ENCODE results near the gene CPED1. TPM values are rescaled to one million over a fixed set of nuclear protein-coding genes. Genes with fewer than 3 reads are reported as not detected.

The CPED1 gene
- 1 to 10 TPM; 1.9 to 4.4 (median 3.7) TPM for total RNA-seq

DNA sequence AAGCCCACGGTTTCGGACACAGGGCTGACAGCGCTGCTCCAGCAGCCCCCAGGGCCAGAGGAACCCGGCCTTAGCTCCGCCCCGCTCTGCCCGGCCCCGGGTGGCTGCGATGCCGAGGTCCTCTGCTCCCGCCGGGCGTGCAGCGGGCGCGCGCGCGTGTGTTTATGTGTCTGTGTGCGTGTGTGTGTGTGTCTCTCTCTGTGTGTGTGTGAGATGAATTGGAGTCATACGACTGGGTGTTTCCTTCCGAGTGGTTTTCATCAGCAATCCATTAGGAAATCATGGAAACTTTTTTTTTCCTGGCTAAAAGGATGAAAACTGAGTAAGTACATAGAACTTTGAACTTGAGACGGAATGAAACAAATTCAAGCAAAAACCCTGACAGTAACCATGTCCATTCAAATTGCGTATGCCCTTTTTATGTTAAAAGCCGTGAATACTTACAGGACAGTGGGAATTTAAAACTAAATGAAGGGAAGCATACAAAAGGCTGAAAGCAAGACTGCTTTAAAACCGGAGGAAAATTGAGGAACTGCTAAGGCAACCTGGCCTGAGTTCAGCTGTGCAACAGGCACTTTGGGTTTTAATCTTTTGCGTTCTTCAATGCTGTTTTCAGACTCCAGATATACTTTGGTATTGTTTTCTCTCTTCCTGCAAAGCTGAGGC lies at the start of gene CPED1:
Gene CPED1 (plus strand): TSS at position 121 of the 666 bp plus-strand sequence. CDS start 911 bp downstream, outside the sequence.
- intact Hi-C loops (cut with DNase I; ENCODE audit: low total_unique reads) = loop anchor here (10.0 kb wide), 1 partner anchor 96 kb away; no protein-coding TSS in a partner anchor
- peak; percentile 70 to 92 for DNase-seq (ENCODE audit: low spot score in 2 of 2)
- TF ChIP-seq, protein P1, sequence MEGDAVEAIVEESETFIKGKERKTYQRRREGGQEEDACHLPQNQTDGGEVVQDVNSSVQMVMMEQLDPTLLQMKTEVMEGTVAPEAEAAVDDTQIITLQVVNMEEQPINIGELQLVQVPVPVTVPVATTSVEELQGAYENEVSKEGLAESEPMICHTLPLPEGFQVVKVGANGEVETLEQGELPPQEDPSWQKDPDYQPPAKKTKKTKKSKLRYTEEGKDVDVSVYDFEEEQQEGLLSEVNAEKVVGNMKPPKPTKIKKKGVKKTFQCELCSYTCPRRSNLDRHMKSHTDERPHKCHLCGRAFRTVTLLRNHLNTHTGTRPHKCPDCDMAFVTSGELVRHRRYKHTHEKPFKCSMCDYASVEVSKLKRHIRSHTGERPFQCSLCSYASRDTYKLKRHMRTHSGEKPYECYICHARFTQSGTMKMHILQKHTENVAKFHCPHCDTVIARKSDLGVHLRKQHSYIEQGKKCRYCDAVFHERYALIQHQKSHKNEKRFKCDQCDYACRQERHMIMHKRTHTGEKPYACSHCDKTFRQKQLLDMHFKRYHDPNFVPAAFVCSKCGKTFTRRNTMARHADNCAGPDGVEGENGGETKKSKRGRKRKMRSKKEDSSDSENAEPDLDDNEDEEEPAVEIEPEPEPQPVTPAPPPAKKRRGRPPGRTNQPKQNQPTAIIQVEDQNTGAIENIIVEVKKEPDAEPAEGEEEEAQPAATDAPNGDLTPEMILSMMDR (IDR thresholded peaks at IDR 0.05) = no peak
- no peak for TF ChIP-seq POLR2A (IDR thresholded peaks at IDR 0.05)
- H3K4me3 ChIP-seq (ENCODE audit: low read depth, poor library complexity, severe bottlenecking) = peak within 1 kb of the TSS; percentile 24
- 2 to 3% methylated on average over 19 to 21 of the region's 27 CpGs for WGBS, 2 donors

DNA sequence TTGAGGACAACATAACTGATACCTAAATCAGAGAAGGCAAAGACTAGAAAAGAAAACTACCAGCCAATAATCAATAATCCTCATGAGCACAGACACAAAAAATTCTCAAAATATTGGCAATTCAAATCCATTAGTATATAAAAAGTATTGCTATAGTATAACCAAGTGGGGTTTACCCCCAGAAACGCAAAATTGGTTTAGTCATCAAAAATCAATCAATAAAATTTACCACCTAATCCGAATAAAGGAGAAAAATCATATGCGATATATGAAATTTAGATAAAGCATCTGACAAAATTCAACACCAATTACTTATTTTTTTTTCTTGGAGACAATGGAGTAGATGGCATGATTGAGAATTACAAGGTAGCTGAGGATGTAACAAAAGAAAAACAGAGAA lies 49.2 kb upstream of the CPED1 start:
- intact Hi-C loops (cut with DNase I; ENCODE audit: low total_unique reads) = no loop called here

DNA sequence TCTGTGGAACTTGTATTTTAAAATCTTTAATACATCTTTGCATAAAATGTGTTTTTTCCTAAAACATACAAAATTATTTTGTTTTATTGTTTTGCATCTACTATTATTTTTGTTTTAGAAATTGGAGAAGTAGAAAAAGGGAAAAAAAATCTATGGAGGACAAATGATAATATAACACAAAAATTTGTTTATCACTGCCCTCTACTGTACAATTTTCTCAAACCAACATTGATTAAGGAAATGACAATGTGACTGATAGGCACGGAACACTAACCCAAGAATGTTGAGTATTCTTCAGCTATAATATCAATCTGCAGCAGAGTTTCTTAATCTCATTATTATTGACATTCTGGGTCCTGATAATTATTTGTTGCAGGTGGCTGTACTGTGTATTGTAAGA lies 47.4 kb upstream of the CPED1 start:
- DNase-seq (ENCODE audit: low spot score in 2 of 2) = no peak

More for the DNA sequence above, 49.2 kb upstream of the CPED1 start:
- TF ChIP-seq, protein P1 (IDR thresholded peaks at IDR 0.05) = no peak
- 63 to 92% methylated on average over 3 of the region's 3 CpGs for WGBS, 2 donors
- no peak for DNase-seq (ENCODE audit: low spot score in 2 of 2)
- H3K4me3 ChIP-seq (ENCODE audit: low read depth, poor library complexity, severe bottlenecking) = no peak overlapping the region

DNA sequence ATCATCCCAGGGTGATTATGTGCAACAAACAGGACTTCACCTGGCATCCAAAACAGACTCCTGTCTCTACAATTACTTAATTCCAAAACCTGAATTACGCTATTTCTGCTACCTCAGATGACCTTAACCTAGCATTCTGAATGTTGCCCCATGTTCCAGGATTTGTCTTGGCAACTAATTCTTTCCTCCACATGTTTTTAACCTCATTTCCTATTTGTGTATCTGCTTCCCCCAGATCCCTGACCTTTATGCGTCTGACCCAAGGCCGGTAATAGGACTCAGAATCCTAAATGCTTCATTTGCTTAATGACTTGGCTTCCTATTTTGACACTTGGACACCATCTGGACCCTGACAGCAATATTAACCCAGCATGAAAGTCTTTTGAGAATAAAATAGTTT lies 46.7 kb upstream of the CPED1 start:
- H3K4me3 ChIP-seq (ENCODE audit: low read depth, poor library complexity, severe bottlenecking) = no peak overlapping the region
- TF ChIP-seq, protein P1 (IDR thresholded peaks at IDR 0.05) = no peak
- no peak for TF ChIP-seq POLR2A (IDR thresholded peaks at IDR 0.05)
- DNase-seq (ENCODE audit: low spot score in 2 of 2) = no peak
- intact Hi-C loops (cut with DNase I; ENCODE audit: low total_unique reads) = no loop called here
- 46 to 55% methylated on average over 3 of the region's 3 CpGs for WGBS, 2 donors

More for the DNA sequence above, 47.4 kb upstream of the CPED1 start:
- H3K4me3 ChIP-seq (ENCODE audit: low read depth, poor library complexity, severe bottlenecking) = no peak overlapping the region
- 9 to 14% methylated on average over 1 of the region's 1 CpG for WGBS, 2 donors
- intact Hi-C loops (cut with DNase I; ENCODE audit: low total_unique reads) = no loop called here
- TF ChIP-seq POLR2A (IDR thresholded peaks at IDR 0.05) = no peak
- TF ChIP-seq, protein P1 (IDR thresholded peaks at IDR 0.05) = no peak

DNA sequence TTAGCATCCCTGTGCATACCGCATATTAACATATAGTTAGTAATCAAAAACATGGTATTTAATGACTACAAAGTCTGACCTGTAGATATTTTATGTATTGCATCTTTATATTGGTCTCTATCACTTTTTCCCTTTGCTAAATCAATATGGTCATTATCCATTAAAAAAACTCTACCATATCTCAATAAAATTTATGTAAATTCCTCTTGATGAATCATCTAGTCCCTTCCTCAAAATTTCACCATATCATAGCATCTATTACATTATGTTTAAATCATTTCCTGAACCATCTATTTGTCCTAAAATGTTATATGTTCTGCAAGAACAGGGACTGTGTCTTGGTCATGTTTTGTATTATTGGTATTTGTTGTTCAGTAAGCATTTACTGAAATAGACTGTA lies 45.6 kb upstream of the CPED1 start:
- H3K4me3 ChIP-seq (ENCODE audit: low read depth, poor library complexity, severe bottlenecking) = no peak overlapping the region
- WGBS, 2 donors = 98 to 100% methylated on average over 1 of the region's 1 CpG
- no peak for DNase-seq (ENCODE audit: low spot score in 2 of 2)
- TF ChIP-seq, protein P1 (IDR thresholded peaks at IDR 0.05) = no peak
- no peak for TF ChIP-seq POLR2A (IDR thresholded peaks at IDR 0.05)
- intact Hi-C loops (cut with DNase I; ENCODE audit: low total_unique reads) = no loop called here
